Cortex of kidney (tissue), 1 donor: ENCODE measurements around the gene G2E3.
A peak's percentile ranks its signal among the peaks of the same experiment; 100 is the strongest.
"Not testable (repeated sequence)": the region's sequence is repeated elsewhere in the genome, so short reads cannot be mapped to it uniquely, and the experiment has no call there.

Source experiments
- DNase-seq: peaks from one replicate; lab custom pipeline; 2025; lab: John Stamatoyannopoulos, UW

Gene G2E3

DNA sequence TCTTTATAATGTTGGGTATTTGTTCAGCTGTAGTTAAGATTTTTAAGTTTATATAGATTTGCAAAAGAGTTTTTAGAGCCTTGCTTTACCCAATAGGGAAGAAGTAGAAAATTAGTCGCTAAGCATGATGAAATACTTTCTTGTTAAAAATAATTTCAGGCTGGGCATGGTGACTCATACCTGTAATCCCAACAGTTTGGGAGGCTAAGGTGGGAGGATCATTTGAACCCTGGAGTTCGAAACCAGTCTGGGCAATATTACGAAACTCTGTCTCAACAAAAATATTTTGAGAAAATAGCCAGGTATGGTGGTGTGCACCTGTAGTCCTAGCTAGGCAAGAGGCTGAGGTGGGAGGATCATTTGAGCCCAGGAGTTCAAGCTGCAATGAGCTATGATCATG, 44.4 kb downstream of the G2E3 start:
- no peak for DNase-seq

DNA sequence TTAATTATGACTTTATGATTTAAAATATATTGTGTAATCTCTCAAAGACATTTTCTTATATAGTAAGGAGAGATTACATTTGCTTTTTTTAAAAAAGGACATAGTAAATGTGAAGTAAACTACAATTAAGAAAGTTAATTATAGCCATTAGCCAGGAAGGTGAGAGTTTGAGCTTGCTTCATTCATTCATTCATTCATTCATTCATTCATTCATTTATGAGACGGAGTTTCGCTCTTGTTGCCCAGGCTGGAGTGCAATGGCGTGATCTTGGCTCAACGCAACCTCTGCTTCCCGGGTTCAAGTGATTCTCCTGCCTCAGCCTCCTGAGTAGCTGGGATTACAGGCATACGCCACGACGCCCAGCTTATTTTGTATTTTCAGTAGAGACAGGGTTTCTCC, 45.7 kb downstream of the G2E3 start:
- not testable (repeated sequence) for DNase-seq

DNA sequence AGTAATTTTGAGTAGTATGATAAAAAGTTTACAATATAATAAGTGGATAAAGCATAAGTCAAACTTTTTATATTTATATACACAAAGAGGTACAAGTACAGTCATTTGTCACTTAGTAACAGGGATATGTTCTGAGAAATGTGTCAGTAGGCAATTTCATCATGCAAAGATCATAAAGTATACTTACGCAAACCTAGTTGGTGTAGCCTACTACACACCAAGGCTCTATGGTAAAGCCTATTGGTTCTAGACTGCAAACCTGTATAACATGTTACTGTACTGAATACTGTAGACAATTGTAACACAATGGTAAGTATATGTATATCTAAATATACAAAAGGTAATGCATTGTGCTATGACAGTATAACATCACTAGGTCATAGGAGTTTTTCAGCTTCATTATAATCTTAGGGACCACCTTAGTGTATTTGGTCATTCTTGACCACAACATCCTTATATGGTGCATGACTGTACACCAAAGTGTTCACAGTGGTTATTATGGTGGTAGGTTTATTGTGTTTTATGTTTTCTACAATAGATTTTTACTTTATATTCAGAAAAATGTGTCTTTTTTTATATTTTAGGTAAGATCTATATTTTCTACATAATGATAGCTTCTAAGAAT, 48.3 kb downstream of the G2E3 start:
- DNase-seq, result no peak

DNA sequence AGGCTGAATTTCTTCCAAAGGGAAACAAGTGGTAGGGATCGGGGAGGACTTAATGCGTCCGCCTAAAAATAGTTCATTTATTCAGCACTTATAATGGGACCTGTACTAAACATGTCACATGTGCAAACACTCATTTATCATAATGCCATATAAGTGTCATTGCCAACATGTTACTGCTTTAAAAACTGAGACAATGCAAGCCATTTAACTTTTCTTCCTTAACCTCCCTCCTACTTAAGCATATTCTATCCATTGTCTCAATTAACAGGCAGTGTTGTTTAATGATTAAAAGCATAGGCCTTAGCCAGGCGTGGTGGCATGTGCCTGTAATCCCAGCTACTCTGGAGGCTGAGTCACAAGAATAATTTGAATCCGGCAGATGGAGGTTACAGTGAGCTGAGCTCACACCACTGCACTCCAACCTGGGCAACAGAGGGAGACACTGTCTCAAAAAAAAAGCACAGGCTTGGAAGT, 49.6 kb downstream of the G2E3 start:
- no peak for DNase-seq

DNA sequence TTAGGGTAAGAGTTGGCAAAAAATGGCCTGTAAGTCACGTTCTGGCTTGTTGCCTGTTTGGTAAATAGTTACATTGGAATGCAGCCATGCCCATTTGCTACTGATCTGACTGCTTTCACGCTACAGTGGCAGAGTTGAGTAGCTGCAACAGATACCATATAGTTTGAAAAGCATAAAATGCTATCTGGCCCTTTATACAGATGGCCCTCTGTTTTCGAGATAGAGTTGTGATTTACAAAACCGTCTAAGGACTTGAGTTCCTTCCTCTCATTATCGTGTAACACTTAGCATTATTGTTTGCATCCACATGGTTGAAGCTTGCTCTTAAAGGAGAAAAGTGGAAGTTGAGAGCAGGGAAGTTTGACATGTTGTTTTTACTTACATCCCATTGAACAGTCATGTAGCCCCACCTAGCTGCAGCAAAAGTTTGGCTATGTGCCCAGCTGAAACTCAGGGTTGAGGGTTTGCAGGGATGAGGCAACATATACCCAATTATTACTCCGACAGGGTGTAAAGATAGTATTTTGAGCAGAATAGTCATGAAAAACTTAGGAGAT, 51.9 kb downstream of the G2E3 start:
- no peak for DNase-seq

DNA sequence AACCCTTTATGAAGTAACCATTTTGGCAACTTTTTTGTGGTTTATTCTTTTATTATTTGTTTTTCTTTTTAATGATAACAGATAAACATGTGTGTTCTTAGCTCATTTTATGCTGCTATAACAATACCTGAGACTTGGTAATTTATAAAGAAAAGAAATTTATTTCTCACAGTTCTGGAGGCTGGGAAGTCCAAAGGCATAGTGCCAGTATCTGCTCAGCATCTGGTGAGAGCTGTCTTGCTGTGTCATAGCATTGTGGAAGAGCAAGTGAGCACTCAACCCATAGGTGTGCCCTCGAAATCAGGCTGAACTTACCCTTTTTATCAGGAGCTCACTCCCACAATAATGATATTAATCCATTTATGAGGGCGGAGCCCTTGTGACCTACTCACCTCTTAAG, 55.2 kb downstream of the G2E3 start:
- no peak for DNase-seq

DNA sequence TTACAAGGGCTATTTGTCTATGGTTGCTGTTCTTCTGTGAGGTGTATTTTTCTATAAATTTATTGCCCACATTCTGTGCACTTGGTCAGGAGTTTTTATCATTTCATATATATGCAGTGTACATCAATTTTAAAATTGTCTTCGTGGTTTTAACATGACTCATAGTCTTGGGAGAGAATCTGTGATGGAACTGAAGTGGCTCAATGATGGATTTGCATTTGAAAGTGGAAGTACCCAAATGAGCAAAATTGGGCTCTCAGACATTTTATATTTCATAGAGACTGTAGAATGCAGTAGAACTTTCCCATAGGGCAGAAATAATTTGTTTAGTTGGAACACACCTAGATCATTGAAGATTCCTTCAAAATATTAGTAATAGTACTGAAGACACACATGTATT, 61.2 kb downstream of the G2E3 start:
- no peak for DNase-seq

DNA sequence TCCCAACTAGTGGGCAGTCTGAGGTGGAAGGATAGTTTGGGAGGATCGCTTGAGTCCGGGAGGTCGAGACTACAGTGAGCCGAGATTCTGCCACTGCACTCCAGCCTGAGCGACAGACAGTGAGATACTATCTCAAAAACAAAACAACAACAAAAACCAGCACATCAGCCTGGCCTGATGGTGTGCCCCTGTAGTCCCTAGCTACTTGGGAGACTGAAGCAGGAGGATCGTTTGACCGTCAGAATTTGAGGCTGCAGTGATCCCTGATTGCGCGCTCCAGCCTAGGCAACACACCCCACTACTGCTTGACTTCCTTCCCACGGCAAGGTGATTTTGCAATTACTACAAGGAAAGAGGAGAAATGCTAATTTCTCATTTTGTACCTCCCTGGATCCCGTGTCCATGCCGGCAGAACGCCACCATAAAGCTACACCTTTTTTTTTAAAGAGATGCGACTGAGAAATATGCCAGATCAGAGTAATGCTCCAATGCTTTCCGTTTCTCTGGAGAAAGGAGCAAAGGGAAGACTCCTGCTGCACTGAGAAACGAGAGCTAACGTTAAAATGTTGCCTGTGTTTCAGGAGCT, 62.5 kb downstream of the G2E3 start:
- DNase-seq, result no peak

DNA sequence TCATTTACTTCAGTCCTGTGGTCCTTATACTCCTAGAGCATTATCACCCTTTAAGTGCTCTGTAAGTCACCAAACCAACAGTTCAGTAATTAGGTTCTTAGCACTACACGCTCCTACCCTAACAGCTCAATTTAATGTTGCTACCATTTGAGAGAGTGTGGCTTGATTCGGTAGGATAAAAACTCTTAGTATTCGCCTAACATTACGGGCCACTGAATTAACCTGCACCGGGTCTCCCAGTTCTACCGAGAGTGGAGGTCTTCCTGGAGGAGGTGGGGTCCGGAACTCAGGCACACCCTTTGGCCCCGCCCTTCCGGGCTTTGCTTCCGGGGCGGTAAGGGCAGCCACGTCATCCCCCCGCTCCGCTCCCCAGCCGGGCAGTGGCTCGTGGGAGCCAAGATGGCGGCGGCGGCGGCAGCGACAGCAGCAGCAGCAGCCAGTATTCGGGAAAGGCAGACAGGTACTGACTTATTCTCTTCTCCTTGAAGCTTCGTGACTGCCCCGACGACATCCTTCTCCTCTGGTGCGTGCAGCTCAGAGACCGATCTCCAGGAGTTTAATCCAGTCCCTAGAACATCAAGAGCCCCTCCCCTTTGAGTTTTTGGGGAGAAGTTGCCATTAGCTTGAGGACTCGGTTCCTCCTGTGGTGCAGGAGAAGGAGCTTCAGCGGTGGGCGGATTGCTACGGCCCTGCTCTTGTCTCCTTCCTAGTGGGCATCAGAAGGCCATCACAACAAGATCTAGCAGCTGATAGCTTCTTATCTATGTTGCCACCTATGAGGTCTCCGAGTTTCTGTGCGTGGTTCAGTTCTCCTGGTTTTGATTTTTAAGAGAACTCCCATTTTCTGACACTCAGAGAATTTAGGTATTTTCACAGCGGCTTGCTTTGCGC, 63.2 kb downstream of the G2E3 start, which contains the start of gene SCFD1:
Gene SCFD1, plus strand, starts transcription at position 380 of the 891 bp plus-strand sequence. Its CDS starts 20 bp downstream, at position 400.
- DNase-seq, result peak; percentile 41

DNA sequence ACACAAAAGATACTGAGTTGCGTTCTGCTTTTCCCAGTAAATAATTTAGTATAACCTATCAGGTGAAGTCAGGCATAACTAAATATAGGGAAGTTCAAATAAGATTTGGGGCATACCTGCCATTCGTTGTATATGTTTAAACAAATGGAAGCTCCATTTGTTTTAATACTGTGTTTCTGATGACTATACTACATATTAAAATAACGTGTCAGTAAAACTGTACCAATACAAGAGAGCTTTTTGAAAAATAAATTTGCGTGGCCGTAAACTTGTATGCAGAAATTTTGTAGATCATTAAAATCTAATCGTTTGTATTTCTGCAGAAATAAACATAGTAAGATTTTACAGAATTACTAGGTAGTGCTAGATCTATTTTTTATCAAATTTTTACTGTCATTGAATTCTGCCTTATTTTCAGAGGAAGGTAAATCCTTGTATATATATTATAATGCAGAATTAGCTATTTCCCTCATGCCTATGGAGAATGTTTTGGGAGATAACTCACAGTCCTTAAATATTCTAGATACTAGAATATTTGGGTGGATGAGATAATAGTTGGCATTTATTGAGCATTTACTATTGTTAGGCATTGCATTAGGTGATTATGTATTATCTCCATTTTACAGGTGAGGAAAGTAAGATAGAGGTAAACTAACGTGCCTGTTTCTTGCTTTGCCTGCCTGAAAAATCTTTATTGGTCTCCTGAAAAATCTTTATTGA, 64.6 kb downstream of the G2E3 start:
- no peak for DNase-seq

DNA sequence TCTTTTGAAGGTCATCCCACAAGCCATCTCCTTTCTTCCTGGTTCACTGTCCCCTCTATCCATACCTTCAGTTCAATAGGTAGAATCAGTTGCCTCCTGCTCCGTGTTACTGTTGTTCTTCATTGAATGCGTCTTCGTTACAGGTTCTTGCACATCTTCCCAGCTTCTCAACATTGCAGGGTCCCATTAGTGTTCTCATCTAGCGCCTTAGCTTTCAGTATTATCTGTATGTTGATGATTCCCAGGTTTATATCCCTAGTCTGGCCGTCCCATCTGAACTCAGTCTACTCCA, 65.1 kb downstream of the G2E3 start:
- no peak for DNase-seq

DNA sequence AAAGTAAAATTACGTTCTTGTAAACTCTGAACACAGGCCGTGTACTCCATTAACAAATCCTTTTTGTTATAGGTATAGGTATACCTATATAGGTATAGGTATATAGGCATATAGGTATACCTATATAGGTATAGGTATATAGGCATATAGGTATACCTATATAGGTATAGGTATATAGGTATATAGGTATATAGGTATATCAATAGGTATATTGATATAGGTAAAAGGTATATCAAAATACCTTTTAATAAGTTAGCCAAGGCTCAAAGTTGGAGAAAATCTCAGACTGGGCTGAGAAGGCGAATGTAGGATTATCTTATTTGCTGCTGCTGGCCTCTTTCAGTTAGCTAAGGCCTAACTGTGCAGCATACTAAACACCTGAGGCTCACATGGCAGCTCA, 66.6 kb downstream of the G2E3 start:
- no peak for DNase-seq

DNA sequence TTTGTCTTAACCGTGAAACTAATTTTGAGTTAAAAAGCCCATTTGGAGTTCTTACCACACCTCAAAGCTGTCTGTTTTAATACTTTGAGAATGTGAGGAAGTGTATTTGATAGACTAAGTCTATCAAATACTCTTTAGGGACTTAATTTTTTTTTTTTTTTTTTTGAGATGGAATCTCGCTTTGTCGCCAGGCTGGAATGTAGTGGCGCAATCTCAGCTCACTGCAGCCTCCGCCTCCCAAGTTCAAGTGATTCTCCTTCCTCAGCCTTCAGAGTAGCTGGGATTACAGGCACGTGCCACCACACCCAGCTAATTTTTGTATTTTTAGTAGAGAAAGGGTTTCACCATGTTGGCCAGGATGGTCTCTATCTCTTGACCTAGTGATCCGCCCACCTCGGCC, 70.5 kb downstream of the G2E3 start:
- not testable (repeated sequence) for DNase-seq

DNA sequence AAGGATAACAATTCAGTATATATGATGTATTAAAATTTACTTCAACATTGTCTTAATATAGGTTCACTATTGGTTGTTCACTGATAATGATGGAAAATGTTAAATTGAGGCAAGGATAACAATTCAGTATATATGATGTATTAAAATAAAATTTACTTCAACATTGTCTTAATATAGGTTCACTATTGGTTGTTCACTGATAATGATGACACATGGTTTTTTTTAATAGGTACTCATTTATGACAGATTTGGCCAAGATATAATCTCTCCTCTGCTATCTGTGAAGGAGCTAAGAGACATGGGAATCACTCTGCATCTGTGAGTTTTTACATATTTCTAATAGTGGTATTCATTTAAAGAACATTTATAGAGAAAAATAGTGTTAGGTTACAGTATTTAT, 71.3 kb downstream of the G2E3 start:
- DNase-seq, result no peak

DNA sequence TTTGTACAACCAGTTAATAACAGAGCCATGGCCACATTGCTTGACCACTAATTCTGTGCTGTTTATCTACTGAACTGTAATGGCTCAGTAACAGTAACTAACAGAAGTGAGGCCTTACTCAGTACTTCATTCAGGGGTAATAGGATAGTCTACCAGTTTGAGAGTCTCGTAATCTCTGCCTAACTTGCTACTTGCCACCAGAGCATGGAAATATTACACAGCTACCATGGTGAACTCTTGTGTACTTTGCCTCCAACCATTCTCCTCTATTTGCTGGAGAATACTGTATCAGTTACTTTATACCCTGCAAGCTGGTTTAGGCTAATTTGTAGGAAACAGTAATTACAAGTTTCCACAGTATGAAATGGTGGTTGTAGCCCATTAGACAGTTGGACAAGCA, 73.8 kb downstream of the G2E3 start:
- DNase-seq, result no peak

DNA sequence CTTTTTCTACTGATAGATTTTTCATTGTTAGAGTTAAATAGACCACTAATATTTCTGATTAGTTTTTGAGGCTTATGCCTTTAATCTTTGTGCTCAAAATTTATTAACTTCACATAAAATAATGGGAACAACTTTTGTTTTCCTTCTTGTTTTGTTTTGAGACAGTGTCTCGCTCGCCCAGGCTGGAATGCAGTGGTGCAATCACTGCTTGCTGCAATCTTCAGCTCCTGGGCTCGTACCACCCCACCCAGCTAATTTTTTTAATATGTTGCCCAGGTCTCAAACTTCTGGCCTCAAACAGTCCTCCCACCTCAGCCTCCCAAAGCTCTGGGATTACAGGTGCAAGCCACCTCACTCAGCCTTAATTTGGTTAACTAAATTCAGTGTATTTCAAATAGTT, 80.0 kb downstream of the G2E3 start:
- no peak for DNase-seq

DNA sequence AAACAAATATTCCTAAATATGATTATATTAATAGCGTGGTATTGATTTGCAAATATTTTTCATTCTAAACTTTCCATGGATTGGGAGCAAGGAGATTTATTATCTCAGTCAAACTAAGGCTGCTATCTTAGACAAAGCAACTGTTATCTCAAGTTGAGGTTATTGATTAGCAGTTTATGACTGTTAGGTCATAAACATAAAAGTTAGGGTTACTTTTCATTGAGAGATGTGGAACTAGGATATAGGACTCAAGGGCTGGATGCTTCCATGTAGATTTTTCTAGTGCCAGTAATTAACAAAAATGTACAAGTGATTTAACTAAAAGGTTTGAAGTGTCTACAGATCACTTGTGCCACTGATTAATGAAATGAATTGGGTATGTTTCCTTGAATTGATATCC, 82.2 kb downstream of the G2E3 start:
- no peak for DNase-seq

DNA sequence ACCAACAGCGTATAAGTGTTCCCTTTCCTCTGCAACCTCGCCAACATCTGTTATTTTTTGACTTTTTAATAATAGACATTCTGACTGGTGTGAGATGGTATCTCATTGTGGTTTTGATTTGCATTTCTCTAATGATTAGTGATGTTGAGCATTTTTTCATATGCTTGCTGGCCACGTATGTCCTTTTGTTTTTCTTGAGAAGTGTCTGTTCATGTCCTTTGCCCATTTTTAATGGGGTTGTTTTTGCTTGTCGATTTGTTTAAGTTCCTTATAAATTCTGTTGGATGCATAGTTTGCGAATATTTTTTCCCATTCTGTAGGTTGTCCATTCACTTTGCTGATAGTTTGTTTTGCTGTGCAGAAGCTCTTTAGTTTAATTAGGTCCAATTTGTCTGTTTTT, 85.5 kb downstream of the G2E3 start:
- DNase-seq, result not testable (repeated sequence)

DNA sequence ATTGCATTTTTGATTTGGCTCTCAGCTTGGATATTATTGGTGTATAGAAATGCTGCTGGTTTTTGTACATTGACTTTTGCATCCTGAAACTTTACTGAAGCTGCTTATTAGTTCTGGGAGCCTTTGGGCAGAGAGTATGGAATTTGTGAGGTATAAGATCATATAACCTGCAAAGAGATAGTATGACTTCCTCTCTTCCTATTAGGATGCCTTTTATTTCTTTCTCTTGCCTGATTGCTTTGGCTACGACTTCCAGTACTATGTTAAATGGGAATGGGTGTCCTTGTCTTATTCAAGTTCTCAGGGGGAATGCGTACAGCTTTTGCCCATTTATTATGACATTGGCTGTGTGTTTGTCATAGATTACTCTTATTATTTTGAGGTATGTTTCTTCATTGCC, 86.6 kb downstream of the G2E3 start:
- DNase-seq, result no peak

DNA sequence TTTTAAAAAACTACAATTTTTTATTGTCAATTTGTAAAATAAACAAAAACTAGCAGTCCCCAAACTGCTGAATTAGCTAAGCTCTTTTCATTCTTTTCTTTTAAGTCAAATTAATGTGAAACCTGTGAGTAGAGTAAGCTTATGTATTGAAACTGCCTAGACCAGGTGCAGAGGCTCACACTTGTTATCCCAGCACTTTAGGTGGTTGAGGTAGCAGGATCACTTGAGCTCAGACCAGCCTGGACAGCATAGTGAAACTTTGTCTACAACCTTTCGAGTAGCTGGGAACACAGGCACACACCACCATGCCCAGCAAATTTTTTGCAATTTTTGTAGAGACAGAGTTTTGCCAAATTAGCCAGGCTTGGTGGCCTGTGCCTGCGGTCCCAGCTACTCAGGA, 89.5 kb downstream of the G2E3 start:
- no peak for DNase-seq

DNA sequence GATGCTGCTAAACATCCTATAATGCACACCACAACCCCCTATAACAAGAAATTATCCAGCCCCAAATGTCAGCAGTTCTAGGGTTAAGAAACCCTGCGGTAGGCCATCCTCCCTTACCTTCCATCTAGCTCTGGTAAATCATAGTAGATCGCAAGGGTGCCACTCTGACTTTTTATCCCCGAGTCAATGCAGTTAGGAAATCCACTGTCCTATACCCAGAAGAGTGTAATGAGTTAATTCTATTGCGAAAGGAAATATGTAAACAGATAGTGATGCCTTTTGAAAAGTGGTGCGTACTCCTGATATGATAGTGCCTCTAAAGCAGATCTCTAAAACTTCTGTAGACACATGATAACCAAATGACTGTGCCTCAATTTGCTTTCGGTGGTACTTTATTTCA, 93.0 kb downstream of the G2E3 start:
- DNase-seq, result no peak

DNA sequence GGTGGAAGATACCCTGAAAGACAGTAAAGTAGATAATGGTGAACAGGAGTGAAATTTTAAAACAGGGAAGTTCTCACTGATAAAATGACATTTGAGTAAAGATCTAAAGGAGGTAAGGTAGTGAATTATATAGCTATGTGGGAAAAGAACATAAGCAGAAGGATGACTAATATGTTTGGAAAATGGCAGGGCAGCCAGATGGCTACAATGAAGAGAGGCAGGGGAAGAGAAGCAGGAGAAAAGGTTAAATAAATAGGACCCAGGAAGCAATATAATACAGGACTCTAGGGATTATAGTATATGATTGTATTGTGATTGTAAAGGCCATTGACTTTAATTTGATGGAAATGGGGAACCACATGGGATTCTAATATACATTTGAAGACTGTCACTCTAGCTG, 96.2 kb downstream of the G2E3 start:
- no peak for DNase-seq
